ENCODE data around the gene LCNL1. TPM values are rescaled to one million over a fixed set of nuclear protein-coding genes. Genes with fewer than 3 reads are reported as not detected.
A peak's percentile ranks its signal among the peaks of the same experiment; 100 is the strongest.

LCNL1 gene
- not detected for polyA plus RNA-seq (2013, experiment 1 of 2; ENCODE audit: insufficient read length)
- not detected for polyA plus RNA-seq (2013, experiment 2 of 2; ENCODE audit: insufficient read length)

DNA sequence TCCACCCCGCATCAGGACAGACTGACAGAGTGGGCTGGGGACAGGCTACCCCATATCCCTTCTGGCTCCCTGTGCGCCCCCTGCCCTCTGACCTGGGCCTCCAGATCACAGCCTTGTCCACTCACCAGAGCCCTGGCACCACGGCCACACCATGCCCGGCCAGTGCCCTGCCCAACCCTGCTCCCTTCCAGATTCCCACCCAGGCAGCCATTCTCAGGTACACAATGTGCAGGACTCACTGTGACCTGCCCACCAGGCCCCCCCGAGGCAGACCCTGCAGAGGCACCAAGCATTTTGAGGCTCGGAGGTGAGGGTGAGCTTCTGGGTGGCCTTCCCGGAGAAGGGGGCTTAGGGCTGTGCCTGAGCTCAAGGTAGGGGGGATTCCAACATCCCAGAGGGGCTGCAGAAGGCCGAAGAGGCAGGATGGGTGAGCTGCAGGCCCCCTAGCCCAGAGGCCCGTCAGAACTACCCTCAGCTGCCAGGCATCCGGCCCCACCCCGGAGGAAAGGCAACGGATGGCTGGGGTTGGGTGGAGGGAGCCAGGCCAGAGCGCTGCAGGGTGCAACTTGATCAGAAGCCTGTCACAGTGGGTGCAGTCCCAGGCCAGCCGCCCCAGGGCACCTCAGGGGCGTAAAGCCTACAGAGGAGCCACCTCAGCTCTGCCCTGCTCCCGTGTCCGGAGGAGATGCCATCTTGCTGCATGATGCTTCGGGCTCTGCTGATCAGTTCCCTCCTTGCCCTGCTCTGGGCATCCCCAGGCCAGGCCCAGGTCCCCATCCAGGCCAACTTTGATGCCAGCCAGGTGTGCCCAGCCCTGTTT lies at the start of gene LCNL1:
Gene LCNL1 (plus strand): TSS at position 762 of the 820 bp plus-strand sequence. CDS start 594 bp downstream, outside the sequence.
- DNase-seq, result no peak

DNA sequence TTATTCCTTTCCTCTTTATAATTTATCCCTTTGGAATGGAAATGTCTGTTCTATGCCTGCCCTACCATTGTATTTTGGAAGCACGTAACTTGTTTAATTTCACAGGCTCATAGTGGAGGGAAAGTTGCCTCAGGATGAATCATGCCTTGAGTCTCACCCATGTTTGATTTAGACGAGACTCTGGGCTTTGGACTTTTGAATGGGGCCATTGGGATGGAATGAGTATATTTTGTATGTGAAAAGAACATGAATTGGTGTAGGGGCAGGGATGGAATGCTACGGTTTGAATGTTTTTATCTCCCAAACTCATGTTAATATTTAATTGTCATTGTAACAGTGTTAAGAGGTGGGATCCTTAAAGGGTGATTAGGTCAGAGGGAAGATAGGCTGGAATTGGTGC lies 48.5 kb upstream of the LCNL1 start:
- DNase-seq, result no peak

DNA sequence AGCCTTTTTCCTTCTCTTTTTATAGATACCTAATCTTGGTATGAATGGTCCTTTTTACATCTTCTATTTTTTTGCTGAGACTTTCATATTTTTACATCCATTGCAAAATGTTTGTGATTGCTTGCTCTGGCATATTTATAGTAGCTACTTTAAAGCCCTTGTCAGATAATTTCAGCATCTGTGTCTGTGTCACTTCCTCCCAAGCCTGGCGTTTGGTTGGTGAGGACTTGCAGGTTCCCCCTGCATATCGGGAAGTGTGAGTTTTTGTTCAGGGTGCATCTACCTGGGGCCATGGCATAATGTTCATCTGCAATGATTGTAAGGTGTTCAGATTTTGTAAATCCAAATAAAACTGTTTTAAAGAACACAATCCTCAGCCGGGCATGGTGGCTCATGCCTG lies 47.1 kb upstream of the LCNL1 start:
- DNase-seq, result no peak

DNA sequence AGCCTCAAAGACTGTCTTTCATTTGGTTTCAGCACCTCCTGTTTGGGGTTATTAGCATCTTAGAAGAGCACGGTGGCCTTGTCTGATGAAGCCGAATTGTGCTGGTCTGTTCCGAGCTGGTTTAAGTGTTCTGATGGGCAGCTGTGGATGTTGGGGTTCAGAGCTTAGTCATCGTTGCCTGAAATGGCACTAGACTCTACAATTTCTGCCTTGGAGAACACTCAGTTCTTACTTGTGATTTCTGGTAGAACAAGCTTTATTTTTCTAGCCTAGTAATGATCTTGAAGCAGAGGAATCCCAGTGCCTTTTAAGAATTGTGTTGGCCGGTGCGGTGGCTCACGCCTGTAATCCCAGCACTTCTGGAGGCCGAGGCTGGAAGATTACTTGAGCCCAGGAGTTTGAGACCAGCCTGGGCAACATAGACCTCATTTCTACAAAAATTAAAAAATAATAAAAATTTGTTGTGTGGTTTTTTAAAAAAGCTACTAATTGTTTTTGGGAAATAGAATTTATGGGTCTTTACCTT lies 46.1 kb upstream of the LCNL1 start:
- DNase-seq, result no peak

DNA sequence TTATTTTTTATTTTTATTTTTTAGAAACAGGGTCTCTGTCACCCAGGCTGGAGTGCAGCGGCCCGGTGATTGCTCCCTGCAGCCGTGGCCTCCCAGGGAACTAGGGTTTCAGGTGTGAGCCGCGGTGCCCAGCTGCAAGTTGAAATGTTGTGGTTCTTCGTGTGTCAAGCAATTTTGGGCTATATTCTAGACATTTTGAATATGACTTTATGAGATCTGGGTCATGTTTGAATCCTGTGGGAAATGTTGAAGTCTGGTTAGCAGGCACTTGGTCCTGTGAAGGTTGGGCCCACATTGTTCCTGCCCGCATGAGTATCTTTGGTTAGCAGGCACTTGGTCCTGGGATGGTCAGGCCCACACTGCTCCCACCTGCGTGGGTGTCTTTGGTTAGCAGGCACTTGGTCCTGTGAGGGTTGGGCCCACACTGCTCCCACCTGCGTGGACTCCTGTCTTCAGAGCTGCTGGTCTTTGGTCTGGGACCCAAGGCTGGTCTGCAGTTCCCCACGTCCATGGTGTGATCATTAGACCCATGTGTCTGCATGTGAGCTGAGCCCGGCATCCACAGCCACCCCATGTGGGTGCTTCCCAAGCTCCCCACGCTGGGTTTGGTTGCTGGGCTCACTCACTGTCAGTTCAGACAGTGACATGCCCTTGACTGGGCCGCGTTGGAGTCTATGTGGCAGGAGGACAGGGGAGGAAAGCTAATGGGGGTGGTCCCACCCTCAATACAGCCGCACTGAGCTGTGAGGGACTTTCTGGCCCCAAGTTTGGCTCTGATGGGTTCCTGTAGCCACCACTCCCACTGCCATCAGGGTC lies 45.4 kb upstream of the LCNL1 start:
- no peak for DNase-seq

DNA sequence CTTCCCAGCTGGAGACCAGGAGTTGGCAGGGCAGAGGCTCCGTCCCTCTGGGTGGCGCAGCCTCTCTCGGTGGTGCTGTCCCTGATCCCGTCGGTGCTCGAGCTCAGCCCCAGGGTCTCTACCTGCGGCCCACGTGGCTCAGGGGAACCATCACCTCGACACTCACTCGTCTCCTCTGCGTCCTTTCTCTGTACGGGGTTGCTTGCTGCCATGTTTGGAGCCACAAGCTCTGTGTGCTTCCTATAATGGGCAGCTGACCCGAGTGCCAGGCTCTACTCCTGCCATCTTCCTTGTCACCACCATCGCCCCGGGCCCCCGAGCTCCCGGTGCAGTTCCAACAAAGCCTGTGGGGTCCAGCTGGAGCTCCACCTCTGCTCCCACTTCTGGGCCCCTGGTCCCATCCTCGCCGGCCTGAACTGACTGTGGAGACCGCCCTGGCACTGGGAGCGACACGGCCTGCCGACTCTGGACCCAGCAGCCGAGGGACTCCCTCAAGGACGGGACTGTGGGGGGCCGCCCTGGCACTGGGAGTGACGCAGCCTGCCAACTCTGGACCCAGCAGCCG lies 43.3 kb upstream of the LCNL1 start:
- no peak for DNase-seq

DNA sequence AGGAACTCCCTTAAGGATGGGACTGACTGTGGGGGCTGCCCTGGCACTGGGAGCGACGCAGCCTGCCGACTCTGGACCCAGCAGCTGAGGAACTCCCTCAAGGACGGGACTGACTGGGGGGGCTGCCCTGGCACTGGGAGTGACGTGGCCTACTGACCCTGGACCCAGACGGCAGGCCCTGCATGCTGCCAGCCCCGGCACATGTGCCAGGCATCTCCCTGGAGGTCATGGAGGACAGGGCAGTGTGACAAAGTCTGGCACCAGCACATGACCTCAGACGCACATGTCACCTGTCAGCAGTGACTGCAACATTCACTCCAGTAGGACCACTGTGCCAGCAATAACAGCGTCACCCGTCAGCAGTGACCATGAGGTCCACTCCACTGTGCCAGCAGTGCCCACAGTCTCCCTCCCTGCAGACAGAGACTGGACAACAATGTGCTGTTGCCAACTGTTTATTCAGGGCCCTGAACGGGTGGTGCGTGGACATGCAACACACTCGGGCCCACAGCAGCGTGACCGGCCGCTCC lies 42.7 kb upstream of the LCNL1 start:
- DNase-seq, result no peak

DNA sequence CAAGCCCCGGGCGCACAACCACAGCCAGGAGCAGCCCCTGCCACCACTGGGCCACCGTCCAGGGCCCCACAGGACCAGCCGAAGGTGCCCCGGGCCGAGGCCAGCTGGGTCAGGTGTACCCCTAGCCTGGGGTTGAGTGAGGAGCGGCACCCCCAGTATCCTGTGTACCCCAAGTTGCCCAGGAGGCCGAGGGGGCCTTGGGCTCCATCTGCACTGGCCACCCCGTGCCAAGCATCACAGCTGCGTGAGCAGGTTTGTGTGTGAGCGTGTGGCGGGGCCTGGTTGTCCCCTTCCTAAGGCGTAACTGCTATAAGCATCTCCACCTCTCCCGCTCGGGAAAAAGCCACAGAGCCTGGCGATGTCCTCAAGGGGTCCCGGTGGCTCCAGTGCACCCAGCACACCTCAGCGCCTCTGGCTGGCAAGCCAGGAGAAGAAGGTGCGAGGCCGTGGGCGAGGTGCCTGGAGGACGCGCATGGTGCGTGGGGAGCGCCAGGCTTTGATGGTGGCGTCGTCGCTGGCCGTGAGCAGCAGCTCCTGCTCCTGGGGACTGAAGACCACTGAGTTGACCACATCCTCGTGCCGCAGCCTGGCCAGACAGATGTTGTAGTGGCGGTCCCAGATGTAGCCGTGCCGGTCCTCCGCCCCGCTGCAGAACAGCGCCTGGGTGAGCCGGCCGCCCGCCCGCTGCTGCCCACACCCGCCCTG lies 42.1 kb upstream of the LCNL1 start:
- DNase-seq, result no peak

DNA sequence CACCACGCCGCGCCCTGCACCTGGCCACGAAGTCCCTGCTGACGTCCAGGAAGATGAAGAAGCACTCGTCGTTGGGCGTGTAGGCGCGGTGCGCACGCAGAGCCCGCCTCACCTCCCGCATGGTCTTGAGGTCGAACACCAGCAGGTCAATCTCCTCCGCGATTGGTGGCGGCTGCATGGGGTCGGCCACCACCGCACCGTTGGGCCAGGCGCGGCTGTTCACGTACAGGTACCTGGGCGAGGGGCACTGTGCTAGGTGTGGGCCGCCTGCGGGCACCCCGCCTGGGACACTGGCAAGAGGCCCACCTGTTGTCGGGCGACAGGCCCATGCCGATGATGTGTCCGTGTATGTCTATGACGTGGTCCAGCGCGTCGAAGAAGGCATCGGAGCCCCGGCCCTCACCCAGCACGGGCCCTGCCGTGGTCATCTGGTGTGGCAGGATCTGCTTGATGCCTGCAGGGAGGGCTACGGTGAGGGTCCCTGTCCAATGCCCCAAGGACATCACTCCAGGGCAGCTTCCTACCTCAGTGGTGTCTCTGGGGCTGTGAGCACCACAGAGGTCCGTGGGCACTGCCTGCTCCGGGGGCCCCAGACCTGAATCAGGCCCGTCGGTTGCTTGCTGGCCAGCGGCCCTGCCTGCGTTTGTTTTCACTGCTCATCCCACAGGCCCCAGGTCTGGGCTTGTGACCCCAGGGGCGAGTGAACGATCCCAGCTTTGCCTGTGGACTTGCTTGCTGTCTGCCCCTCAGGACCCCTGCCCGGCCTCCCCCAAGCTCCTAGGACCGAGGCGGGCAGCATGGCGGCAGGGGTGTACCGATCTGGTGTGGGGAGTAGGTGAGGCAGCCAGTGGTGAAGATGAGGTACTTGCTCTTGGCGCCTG lies 41.3 kb upstream of the LCNL1 start:
- no peak for DNase-seq

DNA sequence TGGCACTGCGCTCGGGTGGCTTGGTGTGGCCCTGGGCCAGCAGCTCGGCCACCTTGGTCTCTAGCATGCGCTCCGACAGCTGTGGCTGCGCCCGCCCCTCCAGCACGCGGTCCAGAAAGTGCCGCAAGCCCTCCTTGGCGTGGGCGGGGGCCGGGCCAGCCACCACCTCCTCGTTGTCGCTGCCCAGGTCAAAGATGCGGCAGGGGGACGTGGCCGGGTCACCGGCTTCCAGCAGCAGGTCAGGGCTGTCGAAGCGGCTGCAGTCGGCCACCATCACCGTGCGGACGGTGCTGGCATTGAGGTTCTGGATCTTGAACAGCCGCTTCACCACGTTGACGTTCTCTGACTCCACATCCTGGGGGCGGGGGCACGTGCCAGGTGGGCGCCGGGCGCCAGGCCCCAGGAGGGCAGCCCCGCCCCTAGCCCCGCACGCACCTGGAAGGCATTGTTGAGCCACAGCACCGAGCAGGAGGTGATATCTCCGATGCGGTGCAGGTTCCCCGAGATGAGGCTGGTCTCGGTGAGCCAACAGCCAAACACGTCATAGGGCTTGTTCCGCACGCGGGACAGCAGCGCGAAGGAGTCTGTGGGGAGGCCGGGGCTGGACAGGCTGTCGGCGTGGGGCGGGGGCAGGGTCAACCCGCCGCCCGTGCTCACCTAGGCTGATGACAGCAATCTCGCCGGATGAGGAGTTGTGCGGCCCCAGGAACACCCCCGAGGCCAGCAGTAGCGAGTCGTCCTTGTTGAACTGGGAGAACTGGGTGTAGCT lies 40.5 kb upstream of the LCNL1 start:
- DNase-seq, result no peak

DNA sequence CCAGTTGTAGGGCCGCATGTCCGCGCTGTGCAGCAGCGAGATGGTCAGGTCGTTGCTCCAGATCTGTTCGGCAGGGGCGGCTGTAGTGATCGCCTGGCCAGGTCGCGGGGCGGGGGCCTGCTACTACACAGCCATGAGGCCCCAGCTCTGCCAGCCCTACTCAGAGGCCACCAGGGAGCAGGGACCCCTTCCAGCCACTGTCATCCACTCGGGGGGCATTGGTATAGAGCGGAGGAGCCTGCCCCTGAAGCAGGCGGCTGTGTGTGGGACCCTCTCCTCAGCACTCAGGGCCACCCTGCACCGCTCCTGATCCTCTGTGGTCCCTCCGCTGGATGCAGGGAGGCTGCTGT lies 39.9 kb upstream of the LCNL1 start:
- no peak for DNase-seq

DNA sequence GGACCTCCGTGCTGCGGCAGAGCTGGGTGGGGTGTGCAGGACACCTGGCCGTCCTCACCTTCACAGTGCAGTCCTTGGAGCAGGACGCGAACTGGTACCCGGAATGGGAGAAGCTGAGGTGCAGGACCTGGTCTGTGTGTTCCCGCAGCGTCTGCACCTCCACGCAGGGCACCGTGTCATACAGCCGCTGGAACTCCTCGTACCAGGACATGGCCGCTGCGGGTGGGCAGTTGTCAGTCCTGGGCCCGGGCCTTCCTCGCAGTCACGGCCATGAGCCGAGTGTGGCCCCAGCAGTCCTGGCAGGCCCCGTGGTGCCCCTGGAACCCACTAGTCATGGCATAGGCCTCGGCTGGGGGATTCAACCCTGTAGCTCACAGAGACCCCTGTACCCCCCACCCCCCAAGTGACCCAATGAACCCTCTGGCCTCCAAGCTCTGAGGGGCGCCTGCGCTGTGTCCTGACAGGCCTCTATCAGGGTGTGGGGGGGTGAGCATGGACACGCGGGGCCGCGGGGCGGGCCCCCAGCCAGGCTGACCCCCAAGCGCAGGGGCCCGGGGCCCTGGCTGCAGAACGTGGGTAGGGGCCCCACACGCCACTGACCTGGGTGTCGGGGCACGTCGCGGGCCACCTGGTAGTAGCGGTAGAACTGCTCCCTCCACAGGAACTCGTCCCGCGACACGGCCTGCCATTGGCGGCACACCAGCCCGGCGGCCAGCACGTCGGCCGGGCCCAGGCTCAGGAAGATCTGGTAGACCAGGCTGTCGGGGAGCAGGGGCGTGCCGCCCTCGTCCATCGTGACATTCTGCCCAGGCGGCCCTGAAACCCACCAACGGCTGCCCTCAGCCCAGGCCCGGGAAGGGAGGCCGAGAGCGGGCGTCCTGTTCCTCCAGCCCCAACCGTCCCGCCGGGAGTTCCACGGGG lies 39.2 kb upstream of the LCNL1 start:
- DNase-seq, result no peak

DNA sequence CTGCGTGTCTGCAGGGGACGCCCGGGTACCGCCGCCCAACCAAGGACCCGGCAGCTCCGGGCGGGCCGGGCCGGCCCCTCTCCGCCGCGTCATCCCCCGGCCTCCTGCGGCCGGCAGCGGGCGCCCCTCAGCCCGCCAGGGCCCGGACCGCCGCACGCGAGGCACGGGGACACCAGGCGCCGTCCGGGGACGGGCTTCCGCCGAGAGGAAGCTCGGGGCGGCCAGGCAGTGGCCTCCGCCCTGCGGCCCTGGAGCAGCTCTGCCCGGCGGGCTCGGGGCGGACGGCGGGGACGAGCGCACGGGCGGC lies 38.6 kb upstream of the LCNL1 start:
- DNase-seq, result peak; percentile 68

DNA sequence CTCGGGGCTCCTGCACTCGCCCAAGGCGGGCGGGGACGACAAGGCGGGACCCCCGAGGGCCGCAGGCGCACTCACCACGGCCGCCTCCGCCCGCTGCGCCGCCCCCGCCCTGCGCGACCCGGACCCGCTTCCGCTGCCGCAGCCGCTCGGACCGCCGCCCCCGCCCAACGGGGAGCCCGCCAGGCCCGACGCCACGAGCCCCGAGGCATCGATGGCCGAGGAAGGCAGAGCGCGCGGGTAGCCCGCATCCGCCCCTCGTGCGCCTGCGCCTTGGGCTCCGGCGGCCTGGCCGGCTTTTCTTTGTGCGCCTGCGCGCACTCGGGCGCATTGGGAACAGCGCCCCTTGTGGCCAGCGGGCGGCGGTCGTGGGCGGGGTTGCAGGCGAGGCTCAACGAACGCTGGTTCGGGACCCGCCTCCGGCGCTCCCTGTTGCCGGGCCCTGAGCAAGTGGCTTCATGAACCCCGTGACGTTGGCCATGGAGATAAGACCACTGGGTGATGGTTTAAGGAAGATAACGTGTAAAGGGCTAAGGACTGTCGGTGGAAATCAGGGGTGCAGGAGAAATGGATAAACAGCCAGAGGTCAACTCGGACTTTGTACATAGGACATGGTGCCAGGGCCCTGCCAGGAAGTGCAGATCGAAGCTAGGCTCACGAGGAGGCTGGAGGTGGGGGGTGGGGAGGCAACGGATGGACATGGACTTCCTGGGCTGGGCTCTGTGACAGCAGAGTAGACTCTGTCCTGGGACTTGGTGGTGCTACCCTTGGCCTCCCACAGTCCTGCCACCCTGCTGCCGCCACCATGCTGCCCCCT lies 38.1 kb upstream of the LCNL1 start, which contains the start of the genes C8G and FBXW5:
Gene C8G (plus strand): TSS at position 725 of the 814 bp plus-strand sequence. CDS start 78 bp downstream, at position 803.
Gene FBXW5 (minus strand): TSS at position 220 of the 814 bp plus-strand sequence. CDS start 655 bp downstream, outside the sequence.
- DNase-seq, result peak; percentile 93

DNA sequence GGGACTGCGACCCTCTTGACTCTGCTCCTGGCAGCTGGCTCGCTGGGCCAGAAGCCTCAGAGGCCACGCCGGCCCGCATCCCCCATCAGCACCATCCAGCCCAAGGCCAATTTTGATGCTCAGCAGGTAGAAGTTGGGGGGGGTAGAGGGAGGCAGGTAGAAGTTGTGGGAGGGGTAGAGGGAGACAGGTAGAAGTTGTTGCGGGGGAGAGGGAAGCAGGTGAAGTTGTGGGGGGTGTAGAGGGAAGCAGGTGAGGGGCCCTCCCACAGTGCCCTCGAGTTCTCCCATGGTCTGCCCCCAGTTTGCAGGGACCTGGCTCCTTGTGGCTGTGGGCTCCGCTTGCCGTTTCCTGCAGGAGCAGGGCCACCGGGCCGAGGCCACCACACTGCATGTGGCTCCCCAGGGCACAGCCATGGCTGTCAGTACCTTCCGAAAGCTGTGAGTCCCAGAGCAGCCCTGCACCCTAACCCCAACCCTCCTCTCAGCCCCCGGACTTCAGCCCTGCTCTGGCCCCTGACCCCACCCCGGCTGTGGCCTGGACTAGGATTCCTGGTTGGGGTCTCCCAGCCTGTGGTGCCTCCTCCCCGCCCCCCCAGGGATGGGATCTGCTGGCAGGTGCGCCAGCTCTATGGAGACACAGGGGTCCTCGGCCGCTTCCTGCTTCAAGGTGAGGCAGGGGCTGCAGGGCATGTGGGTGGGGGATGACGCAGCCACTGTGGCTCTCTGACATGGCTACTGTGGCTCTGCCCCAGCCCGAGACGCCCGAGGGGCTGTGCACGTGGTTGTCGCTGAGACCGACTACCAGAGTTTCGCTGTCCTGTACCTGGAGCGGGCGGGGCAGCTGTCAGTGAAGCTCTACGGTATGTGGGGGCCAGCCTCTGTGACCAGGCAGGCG lies 37.2 kb upstream of the LCNL1 start:
- no peak for DNase-seq

DNA sequence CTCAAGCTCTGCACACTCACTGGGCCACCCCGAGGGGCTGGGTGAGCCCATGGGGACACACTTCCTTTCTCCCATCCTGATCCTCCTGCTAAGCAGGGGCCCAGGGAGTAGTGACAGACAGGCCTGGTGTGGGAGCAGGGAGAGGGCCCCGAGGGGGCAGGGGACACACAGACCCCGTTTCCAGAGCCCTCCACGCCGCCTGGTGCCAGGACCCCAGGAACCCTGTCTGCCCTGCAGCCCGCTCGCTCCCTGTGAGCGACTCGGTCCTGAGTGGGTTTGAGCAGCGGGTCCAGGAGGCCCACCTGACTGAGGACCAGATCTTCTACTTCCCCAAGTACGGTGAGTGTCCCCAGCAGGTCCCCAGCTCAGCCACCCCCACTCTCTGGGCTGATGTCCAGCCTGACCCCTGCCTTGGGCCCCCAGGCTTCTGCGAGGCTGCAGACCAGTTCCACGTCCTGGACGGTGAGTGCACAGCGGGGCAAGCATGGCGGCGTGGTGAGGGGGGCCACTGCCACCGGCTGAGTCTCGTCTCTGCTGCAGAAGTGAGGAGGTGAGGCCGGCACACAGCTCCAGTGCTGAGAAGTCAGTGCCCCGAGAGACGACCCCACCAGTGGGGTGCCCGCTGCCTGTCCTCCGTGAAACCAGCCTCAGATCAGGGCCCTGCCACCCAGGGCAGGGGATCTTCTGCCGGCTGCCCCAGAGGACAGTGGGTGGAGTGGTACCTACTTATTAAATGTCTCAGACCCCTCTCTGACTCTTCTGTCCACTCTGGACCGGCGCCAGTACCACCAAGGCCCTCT lies 36.4 kb upstream of the LCNL1 start:
- DNase-seq, result no peak
